CD14-positive monocyte (primary cell): ENCODE results near the gene TCEAL5. TPM values are rescaled to one million over a fixed set of nuclear protein-coding genes. Genes with fewer than 3 reads are reported as not detected.

Experiments used
- DNase-seq, 3 donors: peaks; one replicate each; pipeline ENCODE4 v3.0.0-alpha.2; 2011 to 2022
- H2AFZ ChIP-seq: 2 replicates; pipeline ENCODE4 v1.6.0; 2012; ENCODE audit warnings: mild to moderate bottlenecking, low read depth, low read length, inconsistent platforms; ENCODE audit not compliant: insufficient read depth, poor library complexity, severe bottlenecking
- H3K27ac ChIP-seq, 2 donors: 1 replicate in 1 of 2; 2 replicates in 1 of 2; pipeline ENCODE4 v1.5.1; 2012 to 2013; ENCODE audit warnings: low read length in 2 of 2, control low read depth in 1 of 2, inconsistent platforms in 1 of 2, low read depth in 1 of 2, mild to moderate bottlenecking in 1 of 2
- H3K27me3 ChIP-seq, 2 donors: one replicate each; pipeline versions ENCODE4 v1.6.0 to v1.6.1; 2011 to 2013; ENCODE audit warnings: low read length in 2 of 2; ENCODE audit not compliant: control insufficient read depth in 2 of 2, insufficient read depth in 2 of 2
- H3K36me3 ChIP-seq, 2 donors: replicated peaks in 1 of 2; 1 replicate in 1 of 2; 2 replicates in 1 of 2; pipeline versions ENCODE4 v1.5.1 to v1.6.1; 2012 to 2013; ENCODE audit warnings: low read length in 2 of 2, control low read depth in 1 of 2, inconsistent platforms in 1 of 2, mild to moderate bottlenecking in 1 of 2; ENCODE audit not compliant: insufficient read depth in 2 of 2, control insufficient read depth in 1 of 2
- H3K4me1 ChIP-seq, 2 donors: 1 replicate in 1 of 2; 2 replicates in 1 of 2; pipeline versions ENCODE4 v1.5.1 to v1.6.1; 2012 to 2013; ENCODE audit warnings: low read length in 2 of 2, control low read depth in 1 of 2, inconsistent platforms in 1 of 2, mild to moderate bottlenecking in 1 of 2, moderate library complexity in 1 of 2; ENCODE audit not compliant: insufficient read depth in 2 of 2, control insufficient read depth in 1 of 2
- H3K4me2 ChIP-seq: replicated peaks from 2 replicates; pipeline ENCODE3; 2012; ENCODE audit warnings: low read length, moderate library complexity, mild to moderate bottlenecking; ENCODE audit not compliant: poor library complexity, severe bottlenecking; ENCODE audit errors: extremely low read depth
- H3K4me3 ChIP-seq, 3 experiments: fragments of 200-600 bp in 1 of 3; sonication (generic) in 1 of 3; replicated peaks in 1 of 3; 1 replicate in 2 of 3; 2 replicates in 1 of 3; pipeline ENCODE4 v1.5.1; 2011 to 2013; ENCODE audit warnings: low read length in 3 of 3, mild to moderate bottlenecking in 3 of 3, control low read depth in 2 of 3, low read depth in 2 of 3, inconsistent platforms in 1 of 3, moderate library complexity in 1 of 3
- H3K79me2 ChIP-seq: 2 replicates; pipeline ENCODE4 v1.6.0; 2012; ENCODE audit warnings: mild to moderate bottlenecking, control low read depth, inconsistent platforms, low read length, moderate library complexity; ENCODE audit not compliant: insufficient read depth
- H3K9ac ChIP-seq: 2 replicates; pipeline ENCODE4 v1.6.0; 2017; ENCODE audit warnings: low read length, mild to moderate bottlenecking; ENCODE audit not compliant: insufficient read depth, poor library complexity, severe bottlenecking
- H3K9me3 ChIP-seq, 2 donors: replicated peaks in 1 of 2; 1 replicate in 1 of 2; 2 replicates in 1 of 2; pipeline versions ENCODE4 v1.5.1 to v1.6.1; 2012 to 2013; ENCODE audit warnings: low read length in 2 of 2, control low read depth in 1 of 2; ENCODE audit not compliant: control insufficient read depth in 1 of 2, insufficient read depth in 1 of 2
- H4K20me1 ChIP-seq: 2 replicates; pipeline ENCODE4 v1.6.0; 2012; ENCODE audit warnings: mild to moderate bottlenecking, low read length, control low read depth, moderate library complexity; ENCODE audit not compliant: insufficient read depth
- H3K27ac Mint-ChIP-seq, 7 donors: one replicate each; pipeline ENCODE4 v1.8.0; 2020; ENCODE audit warnings: mild to moderate bottlenecking in 7 of 7, mixed read lengths in 7 of 7, moderate library complexity in 6 of 7, inconsistent platforms in 2 of 7
- H3K27me3 Mint-ChIP-seq, 3 donors: one replicate each; pipeline ENCODE4 v1.8.0; 2021 to 2022; ENCODE audit warnings: low read depth in 3 of 3, mild to moderate bottlenecking in 3 of 3, mixed read lengths in 3 of 3, moderate library complexity in 3 of 3, inconsistent platforms in 1 of 3
- H3K36me3 Mint-ChIP-seq, 2 donors: one replicate each; pipeline ENCODE4 v1.8.0; 2020; ENCODE audit warnings: mixed read lengths in 2 of 2, inconsistent platforms in 1 of 2, mild to moderate bottlenecking in 1 of 2
- H3K4me1 Mint-ChIP-seq: one replicate; pipeline ENCODE4 v1.8.0; 2020; ENCODE audit warnings: mild to moderate bottlenecking, mixed read lengths
- H3K4me3 Mint-ChIP-seq, 2 donors: one replicate each; pipeline ENCODE4 v1.8.0; 2020; ENCODE audit warnings: mild to moderate bottlenecking in 2 of 2, mixed read lengths in 2 of 2, moderate library complexity in 1 of 2
- H3K9me3 Mint-ChIP-seq, 7 donors: one replicate each; pipeline ENCODE4 v1.8.0; 2020 to 2022; ENCODE audit warnings: mixed read lengths in 7 of 7, mild to moderate bottlenecking in 6 of 7, moderate library complexity in 6 of 7, inconsistent platforms in 2 of 7
- WGBS: methylation state at CpG from one replicate; pipeline ENCODE4 v1.1.5; 2013; ENCODE audit warnings: missing lambda C conversion rate; ENCODE audit not compliant: insufficient coverage; 5-methylcytosine and 5-hydroxymethylcytosine counted together
- intact Hi-C, 2 donors: fragments of 100-400 bp; cut with micrococcal nuclease; formaldehyde crosslinking; loops; one replicate each; pipeline versions ENCODE4 v1.15.0 to v1.15.1; 2023
- polyA plus RNA-seq, 3 donors: library from polyadenylated mRNA; depleted of rRNA in 1 of 3; unstranded in 2 of 3; stranded (reverse) in 1 of 3; fragments of 300-500 nt in 2 of 3; fragments of >200 nt in 1 of 3; fragmentation: Illumina TruSeq in 2 of 3; gene quantifications; 1 replicate in 2 of 3; 2 replicates in 1 of 3; pipeline ENCODE4 v1.2.3, GENCODE V29; 2012 to 2021
- TF ChIP-seq, protein P1 (sequence below): fragments of 200-600 bp; IDR thresholded peaks from one replicate; pipeline ENCODE4 v1.8.0; 2022; ENCODE audit warnings: antibody characterized with exemption, mild to moderate bottlenecking

The TCEAL5 gene
- polyA plus RNA-seq, 3 donors = not detected

DNA sequence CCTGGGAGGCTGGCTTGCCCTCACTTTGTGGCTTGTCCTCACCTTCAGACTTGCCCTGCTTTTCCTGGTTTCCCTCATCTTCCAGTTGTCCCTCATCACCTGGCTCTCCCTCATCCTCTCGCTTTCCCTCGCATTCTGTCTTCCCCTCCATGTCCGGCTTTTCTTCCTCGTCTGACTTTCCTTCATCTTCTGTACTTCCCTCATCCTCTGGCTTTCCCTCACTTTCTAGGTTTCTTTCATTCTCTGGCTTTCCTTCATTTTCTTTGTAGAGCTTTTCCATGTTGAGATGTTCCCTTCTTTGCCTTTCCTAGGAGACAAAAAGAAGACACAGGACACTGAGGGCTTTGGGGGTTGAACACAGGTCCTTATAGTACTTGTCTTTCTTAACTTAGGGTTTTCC, 2.3 kb downstream of the TCEAL5 start:
- TF ChIP-seq, protein P1, sequence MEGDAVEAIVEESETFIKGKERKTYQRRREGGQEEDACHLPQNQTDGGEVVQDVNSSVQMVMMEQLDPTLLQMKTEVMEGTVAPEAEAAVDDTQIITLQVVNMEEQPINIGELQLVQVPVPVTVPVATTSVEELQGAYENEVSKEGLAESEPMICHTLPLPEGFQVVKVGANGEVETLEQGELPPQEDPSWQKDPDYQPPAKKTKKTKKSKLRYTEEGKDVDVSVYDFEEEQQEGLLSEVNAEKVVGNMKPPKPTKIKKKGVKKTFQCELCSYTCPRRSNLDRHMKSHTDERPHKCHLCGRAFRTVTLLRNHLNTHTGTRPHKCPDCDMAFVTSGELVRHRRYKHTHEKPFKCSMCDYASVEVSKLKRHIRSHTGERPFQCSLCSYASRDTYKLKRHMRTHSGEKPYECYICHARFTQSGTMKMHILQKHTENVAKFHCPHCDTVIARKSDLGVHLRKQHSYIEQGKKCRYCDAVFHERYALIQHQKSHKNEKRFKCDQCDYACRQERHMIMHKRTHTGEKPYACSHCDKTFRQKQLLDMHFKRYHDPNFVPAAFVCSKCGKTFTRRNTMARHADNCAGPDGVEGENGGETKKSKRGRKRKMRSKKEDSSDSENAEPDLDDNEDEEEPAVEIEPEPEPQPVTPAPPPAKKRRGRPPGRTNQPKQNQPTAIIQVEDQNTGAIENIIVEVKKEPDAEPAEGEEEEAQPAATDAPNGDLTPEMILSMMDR = no peak
- H3K4me3 Mint-ChIP-seq = peak overlapping the region in 1 of 2 donors; percentile 64
- no peaks in the 10 kb centered on the region for H4K20me1 ChIP-seq
- no peak overlapping the region for H3K27ac ChIP-seq
- H3K4me1 ChIP-seq = peaks cover 0 to 7% of the 10 kb centered on the region in 2 donors
- H3K36me3 Mint-ChIP-seq = no peaks in the 10 kb centered on the region
- WGBS = 100% methylated on average over 1 of the region's 4 CpGs
- no peaks in the 10 kb centered on the region for H3K79me2 ChIP-seq
- no peaks in the 10 kb centered on the region for H3K36me3 ChIP-seq
- intact Hi-C loops = no loop called here
- H3K4me3 ChIP-seq = no peak overlapping the region
- peaks cover 0 to 2% (median 0%) of the 10 kb centered on the region in 7 donors for H3K9me3 Mint-ChIP-seq
- no peak overlapping the region for H3K4me2 ChIP-seq
- DNase-seq = no peak
- H3K27me3 ChIP-seq = peaks cover 0 to 12% of the 10 kb centered on the region in 2 donors
- H3K27me3 Mint-ChIP-seq = peaks cover 21 to 29% (median 26%) of the 10 kb centered on the region in 3 donors
- H3K4me1 Mint-ChIP-seq = peaks cover 15% of the 10 kb centered on the region
- no peak overlapping the region for H3K27ac Mint-ChIP-seq
- H3K9ac ChIP-seq = no peak overlapping the region
- no peak overlapping the region for H2AFZ ChIP-seq
- H3K9me3 ChIP-seq = no peaks in the 10 kb centered on the region

DNA sequence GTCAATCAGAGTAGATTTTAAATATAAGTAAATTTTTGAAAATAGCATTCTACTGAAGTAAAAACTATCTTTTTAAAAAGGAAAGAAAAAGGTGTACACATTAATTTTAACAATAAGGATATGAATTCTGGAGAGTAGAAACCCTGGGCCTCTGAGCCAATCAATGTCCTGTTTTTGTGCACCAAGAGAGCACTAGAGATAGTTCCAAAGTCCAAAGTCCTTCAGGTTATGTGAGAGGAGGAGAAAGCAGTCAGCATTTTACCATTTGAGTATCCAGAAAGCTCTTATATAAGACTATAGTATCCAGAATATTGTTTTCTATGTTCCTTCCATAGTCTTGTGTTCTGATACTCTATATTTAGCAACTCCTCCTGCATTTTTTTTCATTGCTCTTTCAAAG, 18.3 kb downstream of the TCEAL5 start:
- Histone ChIP-seq H3K9me3 (no peaks in the 10 kb centered on the region), H3K4me2 (no peak overlapping the region), H3K9ac (no peak overlapping the region), H3K79me2 (peaks cover 12% of the 10 kb centered on the region), H3K27me3 (no peaks in the 10 kb centered on the region), H3K4me3 (no peak overlapping the region), H3K27ac (no peak overlapping the region), H2AFZ (no peak overlapping the region), H3K4me1 (peaks cover 11 to 14% of the 10 kb centered on the region in 2 donors), H4K20me1 (no peaks in the 10 kb centered on the region), H3K36me3 (no peaks in the 10 kb centered on the region)
- H3K27me3 Mint-ChIP-seq = peaks cover 1 to 8% (median 5%) of the 10 kb centered on the region in 3 donors
- peaks cover 0 to 1% of the 10 kb centered on the region in 2 donors for H3K36me3 Mint-ChIP-seq
- peaks cover 0 to 5% (median 0%) of the 10 kb centered on the region in 7 donors for H3K9me3 Mint-ChIP-seq
- peaks cover 15% of the 10 kb centered on the region for H3K4me1 Mint-ChIP-seq
- H3K4me3 Mint-ChIP-seq = no peak overlapping the region
- TF ChIP-seq, protein P1 = no peak
- no peak for DNase-seq
- no peak overlapping the region for H3K27ac Mint-ChIP-seq
- intact Hi-C loops = no loop called here
